SKM-1 treated with dmso at 0.1 percent for 144 hours (cell line): ENCODE results near the gene MRPL32.

Source experiments
- DNase-seq: peaks from one replicate; lab custom pipeline; 2025; ENCODE audit not compliant: unreplicated experiment; lab: John Stamatoyannopoulos, UW

MRPL32 gene

GRCh38 chr7:42925630-42926029 is 6.5 kb upstream of the MRPL32 start:
- no peak for DNase-seq

DNA sequence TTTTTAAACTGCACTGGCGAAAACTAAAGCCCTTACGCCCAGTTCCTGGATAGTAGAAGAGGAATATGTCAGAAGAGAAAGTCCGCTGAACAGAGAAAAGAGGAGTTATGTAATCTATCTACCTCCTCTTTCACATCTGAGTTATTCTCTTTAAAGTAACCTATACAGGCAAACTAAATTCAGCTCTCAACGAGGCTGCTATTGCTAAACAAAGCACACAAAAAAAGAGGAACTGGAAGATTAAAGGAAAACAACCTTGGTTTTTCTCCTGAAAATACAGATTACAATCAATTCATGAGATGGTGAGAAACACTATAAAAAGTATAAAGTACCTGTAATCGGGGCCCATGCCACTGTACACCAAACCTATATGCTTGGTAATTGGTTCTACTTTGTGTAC is 6.0 kb upstream of the MRPL32 start:
- peak; percentile 56 for DNase-seq

GRCh38 chr7:42928754-42929153 is 3.4 kb upstream of the MRPL32 start:
- no peak for DNase-seq

DNA sequence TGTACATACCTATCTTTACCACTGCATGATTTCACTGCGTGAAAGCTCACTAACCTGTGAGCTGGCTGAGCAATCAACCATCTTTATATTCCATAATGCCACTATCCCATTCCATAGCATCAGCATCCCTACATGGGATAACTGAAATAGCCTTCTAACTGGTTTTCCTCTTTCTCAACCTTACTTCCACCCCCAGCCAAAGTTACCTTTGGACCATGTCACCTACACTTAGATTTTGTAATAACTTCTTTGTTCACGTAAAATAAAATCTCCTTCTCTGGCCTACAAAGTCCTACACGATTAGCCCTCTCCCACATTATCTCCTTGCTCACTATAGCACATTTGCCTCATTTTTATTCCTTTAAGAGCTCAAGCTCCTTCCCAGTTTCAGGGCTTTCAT is 2.7 kb upstream of the MRPL32 start:
- DNase-seq: no peak

DNA sequence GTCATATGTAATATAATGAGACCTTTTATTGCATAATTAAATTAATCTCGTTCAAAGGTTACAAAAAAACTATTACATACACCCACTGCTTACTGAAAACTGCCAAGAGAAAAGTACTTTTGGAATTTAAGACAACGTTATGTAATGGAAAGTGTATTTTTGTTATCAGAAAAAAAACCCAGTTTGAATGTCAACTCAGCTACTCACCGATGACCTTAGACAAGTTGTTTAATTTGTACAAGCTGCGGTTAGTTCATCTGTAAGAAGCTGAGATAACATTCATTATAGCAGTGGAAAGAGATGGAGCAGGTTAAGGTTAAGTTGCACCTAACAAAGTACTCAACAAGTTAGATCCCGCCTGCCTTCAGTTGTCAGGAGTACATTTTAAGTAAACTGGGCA is 1.3 kb upstream of the MRPL32 start:
- no peak for DNase-seq

DNA sequence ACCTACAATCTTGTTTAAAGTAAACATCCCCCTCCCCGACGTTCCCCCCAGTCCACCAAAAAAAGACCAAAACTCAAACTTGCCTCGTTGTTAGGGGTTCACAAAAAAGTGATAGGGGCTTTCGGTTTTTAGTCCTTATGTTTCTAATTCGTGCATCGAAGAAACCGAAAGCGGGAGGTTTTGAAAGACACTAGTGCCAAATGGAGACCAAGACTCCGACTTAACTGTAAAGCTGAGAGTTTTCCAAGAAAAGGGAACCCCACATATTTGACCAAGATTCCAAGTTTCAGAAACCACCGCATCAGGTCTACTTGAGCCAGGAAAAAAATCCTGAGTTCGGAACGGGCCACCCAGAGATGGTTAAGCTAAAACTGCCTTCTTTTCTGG is 736 bp upstream of the MRPL32 start:
- DNase-seq: no peak

- DNase-seq: no peak
Observed at GRCh38 chr7:42932811-42933591, 825 bp downstream of the MRPL32 start.

GRCh38 chr7:42934291-42934690 is 2.1 kb downstream of the MRPL32 start:
- no peak for DNase-seq

DNA sequence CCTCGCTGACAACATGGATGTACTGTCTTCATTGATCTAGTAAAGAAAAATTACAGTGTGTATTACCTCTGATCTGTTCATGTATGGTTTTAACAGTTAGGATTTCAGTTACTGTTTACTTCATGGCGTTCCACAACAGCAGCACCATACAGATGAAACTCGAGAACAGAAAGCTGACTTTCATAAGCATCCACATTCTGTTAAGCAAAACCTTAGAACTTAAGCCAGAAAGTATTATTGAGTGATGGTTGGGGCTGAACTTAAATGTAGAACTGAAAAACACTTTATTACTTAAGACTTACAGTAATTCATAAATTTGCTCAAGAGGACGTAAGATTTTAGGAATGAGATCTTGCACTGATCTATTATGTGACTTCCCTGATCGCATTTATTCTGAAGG is 3.7 kb downstream of the MRPL32 start:
- no peak for DNase-seq

DNA sequence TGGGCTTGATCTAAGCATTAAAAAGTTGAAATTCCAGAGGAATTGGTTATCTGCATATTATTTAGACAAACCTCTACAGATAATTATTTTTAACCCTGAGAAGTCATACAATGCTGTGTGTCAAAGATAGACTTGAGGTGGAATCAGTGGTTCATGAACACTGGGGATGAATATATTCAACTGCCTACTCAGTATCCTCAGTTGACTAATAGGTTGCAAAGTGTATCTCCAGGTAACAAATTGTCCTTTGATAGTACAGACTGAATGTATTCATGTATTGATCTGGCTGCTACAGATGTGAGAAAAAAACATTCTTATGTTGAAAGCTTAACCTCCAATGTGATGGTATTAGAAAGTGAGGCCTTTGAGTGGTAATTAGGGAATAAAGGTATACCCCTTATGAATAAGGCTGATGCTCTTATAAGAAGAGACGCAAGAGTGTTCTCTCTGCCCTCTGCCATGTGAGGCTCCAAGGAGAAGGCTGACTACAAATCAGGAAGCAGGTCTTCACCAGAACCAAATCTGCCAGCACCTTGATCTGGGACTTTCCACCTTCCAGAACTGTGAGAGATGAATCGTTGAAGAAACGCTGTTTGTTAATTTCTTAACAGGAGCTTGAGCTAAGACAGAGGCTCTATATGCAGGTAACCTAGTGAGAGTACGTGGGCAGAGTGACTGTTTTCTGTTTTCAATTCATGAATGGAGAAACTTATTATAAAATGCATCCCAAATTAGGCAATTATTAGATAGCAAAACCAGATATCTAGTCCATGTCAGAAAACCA is 7.5 kb downstream of the MRPL32 start:
- no peak for DNase-seq

DNA sequence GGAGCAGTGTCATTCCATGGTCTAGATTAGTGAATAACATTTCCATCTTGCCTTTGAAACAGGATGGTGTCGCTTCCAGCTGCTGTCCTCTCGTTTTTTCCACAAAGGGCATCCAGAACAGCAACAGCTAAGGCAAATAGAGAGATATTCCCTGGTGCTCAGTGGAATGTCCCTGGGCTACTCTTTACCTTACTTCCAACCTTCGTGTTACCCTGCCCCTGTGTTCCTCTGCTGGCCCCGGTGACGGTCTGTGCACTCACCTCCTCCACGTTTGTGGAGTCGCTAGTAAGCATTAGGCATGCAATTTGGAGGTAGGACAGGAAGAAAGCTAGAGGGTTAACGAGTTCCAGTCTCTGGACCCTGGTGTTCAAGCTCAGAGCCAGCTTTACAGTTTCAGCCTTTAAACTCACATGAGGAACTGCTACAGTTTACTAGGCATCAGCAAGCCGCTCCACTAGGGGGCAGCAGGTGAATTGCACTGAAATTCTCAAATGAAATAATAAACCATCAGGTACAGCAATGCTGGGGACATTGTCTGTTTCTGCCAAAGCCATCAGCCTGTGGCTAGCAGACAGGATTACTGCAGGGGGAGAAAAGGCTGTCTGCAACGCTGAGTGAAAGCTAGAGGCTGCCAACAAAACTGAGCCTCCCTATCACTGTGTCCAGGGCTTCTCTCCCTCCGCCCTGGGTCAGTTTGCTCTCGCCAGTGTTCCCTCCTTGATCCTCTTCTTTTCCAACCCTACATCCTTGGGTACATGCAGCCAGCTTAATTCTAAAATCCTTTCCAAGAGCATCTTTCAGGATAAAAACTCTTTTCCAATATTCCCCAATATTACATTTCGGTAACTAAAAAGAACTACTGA is 9.0 kb downstream of the MRPL32 start:
- peak; percentile 65 for DNase-seq

DNA sequence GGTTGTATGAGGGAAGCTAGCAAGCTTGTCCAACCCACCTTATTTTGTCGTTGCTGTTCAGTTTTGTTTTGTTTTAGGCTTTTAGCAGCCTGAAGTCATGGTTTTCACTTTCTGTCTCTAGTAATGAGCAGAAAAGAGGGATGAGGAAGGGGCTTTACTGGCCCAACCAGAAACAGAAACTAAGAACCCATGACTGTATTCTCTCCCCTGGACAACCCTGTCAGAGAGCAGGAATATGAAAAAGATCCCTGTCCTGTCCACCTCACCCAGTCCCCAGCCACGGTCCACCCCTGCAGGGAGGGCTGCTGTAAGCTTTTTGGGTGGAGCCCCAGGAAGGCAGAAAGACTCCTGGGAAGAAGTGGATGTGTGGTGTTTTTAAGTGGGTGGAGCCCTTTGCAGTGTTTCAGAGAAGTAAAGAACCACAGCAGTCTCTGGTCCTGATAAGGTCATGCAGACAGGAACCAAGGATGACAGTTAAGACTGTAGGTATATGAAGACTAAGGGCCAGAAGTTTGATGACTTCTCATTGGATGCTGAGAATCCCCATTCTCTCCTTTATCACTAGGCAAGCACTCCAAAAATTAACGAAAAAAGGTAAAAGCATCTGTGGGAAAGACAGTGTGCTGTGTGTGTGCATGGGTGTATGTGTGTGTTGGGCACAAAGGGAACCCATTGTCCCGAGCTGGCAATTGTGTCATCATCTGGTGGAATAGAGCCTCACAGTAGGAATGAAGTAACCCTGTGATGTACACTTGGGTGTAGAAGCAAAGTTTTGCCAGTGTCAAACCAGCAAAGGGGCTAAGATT is 13.8 kb downstream of the MRPL32 start:
- DNase-seq: no peak

GRCh38 chr7:42946627-42946950 is 14.4 kb downstream of the MRPL32 start:
- no peak for DNase-seq

DNA sequence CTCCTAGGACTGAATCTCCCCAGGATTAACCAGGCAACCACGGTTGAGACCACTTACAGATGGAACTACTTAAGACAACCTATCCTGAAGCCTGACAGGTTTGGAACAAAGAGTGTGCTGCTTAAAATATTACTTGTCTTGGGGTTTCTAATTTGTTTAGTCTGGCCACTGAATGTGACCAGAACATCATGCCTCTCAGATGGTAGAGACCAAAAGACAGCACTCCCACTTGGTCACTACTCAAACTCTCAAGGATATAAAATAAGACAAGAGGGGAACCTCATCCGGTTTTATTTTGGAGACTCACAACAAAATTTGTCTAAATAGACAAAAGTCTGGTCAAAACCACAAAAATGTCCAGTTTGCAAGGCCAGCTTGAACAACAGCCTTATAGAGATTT is 15.3 kb downstream of the MRPL32 start:
- DNase-seq: no peak

DNA sequence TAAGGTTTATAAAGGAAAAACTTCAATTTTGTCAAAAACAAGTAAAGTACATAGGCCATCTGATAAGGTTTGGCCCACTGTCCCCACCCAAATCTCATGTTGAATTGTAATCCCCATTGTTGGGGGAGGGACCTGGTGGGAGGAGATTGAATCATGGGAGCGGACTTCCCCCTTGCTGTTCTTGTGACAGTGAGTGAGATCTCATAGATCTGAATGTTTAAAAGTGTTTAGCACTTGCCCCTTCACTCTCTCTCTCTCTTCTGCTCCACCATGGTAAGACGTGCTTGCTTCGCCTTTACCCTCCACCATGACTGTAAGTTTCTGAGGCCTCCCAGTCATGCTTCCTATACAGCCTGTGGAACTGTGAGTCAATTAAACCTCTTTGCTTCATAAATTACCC is 18.2 kb downstream of the MRPL32 start:
- no peak for DNase-seq

GRCh38 chr7:42952328-42952727 is 20.2 kb downstream of the MRPL32 start:
- no peak for DNase-seq

DNA sequence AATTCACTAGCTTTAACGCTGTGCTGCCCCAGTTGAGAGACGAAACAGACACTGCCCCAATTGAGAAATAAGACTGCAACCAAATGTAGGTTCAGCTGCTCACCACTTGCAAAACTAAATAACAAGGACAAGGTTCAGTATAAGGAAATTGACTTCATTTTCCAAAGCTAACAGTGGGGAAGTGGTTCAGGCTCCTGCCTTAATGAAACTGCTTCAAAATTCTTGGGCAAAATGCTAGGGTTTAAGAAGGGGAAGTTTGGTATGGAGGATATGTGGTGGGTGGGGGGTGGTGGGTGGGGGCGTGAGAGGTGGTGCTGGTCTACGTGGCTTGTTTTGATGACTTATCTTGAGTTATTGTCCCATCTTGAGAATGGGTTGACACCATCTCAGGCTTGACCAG is 21.8 kb downstream of the MRPL32 start:
- DNase-seq: peak; percentile 30

DNA sequence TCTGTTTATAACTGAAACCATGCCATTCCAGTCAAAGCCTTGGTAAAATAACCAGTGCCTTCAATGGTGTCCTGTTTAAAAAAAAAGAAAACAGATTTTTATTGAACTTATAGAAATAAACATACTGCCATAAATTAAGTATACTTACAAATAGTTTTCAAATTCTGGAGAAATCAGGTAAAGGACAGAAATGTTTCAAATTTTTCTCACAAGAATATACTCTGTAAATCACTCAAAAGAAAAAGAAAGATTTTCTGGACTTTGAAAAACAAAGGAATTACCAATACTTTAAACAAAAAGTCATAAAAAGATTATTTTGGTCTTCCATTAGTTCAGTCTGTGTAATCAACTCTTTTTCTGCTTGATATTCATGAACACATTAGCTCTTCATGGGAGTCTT is 23.9 kb downstream of the MRPL32 start:
- no peak for DNase-seq

DNA sequence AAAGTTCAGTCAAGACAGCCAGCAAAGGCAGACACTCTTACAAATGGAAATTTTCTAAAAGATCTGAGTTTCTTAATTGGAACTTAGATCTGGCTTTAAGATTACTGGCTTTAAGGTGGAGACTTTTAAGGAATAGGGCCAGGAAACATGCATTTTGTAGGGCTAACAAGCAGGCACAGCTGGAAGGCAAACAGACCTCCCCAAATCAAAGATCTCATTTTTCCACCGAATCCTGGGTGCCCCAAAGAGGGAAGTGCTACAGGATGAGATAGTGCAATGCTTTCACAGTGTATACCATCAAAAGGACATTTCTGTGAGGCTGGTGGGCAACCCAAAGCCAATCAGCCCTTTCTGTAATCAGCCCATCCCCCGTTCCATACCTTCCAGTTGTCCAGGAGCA is 27.4 kb downstream of the MRPL32 start:
- DNase-seq: no peak

GRCh38 chr7:42960762-42961161 is 28.6 kb downstream of the MRPL32 start:
- DNase-seq: no peak

GRCh38 chr7:42961170-42961569 is 29.0 kb downstream of the MRPL32 start:
- DNase-seq: no peak
